DLD1 (cell line): ENCODE measurements around the gene ZNF71.

Source experiments
- in situ Hi-C: cut with HindIII; loops from 2 replicates; pipeline ENCODE4 v1.10.0; 2017; ENCODE audit warnings: low sequenced_read_pairs

Gene ZNF71

GRCh38 chr19:56594783-56595547, at the start of gene ZNF71:
Gene ZNF71 (plus strand): TSS chr19:56595302. CDS start chr19:56601559, 6,257 bp downstream.
- in situ Hi-C loops: no loop called here

GRCh38 chr19:56547535-56547934, 47.6 kb upstream of the ZNF71 start:
- in situ Hi-C loops: no loop called here

GRCh38 chr19:56554272-56554869, 40.7 kb upstream of the ZNF71 start:
- in situ Hi-C loops: no loop called here

DNA sequence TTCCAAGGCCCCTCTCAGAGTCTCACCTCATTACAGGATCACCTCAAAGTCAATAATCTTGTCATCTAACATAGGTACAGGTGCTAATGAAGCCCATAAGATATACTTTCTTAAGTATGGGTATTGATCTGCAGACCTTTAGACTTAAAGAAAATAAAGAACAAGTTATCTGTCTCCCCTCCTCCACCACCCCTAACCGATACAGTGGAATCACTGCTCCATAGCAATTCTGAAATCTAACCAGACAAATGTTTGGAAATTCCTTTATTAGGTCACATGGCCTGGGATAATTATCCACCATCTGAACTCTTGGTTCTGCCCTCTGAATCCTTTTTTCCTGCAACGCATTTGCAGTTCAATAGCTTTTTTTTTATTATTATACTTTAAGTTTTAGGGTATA, 32.3 kb upstream of the ZNF71 start:
- in situ Hi-C loops: no loop called here

- in situ Hi-C loops: no loop called here
Observed at GRCh38 chr19:56566904-56567273, 28.2 kb upstream of the ZNF71 start.

DNA sequence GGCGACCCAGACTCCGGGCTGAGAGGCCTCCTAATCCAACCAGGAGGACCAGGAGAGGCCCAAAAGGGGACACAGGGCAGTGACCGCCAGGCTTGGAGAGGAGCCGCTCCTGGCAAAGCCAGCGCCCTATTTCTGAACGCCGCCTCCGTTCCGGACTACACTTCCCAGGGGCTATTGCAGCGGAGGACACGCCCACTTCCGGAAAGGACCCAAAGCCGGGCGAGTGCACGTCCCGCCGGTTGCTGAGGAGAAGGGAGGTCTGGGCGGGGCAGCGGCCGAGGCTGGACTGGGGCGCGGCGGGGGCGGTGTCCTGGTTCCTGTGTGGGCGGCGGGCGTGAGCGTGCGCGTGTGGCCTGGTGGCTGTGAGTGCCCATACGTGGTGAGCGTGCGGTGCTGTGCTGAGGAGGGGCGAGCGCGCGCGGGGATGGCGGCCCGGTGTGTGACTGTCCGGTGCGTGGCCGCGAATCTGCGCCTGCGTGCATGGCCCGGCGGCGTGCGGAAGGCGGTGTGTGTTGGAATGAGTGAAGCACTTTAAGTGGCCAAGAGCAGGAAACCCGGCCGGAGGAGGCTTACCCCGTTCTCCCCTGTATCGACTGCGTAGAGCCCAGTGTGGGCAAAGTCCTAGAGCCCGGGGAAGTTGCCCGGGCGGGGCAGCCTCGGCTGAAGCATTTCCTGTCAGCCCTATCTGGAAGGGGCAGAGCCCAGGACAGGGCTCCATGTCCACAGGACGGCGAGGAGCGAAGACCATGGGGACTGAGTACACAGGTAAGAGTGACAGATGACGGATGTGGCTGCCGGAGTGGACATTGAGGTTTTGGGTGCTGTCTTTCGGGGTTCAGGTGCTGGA, 27.6 kb upstream of the ZNF71 start, which contains the start of gene ZNF470:
TSS of gene ZNF470 (plus strand) at position 195 of the 847 bp plus-strand sequence. CDS start 2,844 bp downstream, outside the sequence.
- in situ Hi-C loops: no loop called here

- in situ Hi-C loops: no loop called here
Observed at GRCh38 chr19:56572589-56572988, 22.5 kb upstream of the ZNF71 start.

DNA sequence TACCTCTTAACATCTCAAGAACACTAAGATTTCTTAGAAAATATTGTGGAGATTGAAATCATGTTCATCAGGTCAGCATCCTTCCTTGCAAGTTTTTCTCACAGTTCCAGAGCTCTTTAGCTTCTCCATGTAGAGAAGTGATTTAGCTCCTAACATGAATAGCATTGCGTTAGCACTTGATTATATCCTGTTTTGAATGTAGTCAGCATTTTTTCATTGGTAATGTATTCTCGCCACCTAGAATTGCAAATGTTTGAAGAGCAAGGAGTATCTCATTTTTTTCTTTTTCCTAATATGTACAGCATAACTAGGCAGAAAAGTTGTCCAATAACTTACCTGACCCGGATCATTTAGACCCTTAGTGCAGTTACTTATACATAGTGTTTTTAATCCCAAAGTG, 21.2 kb upstream of the ZNF71 start:
- in situ Hi-C loops: no loop called here

GRCh38 chr19:56577719-56578602, 17.1 kb upstream of the ZNF71 start:
- in situ Hi-C loops: no loop called here

GRCh38 chr19:56594446-56594782, 688 bp upstream of the ZNF71 start:
- in situ Hi-C loops: no loop called here

- in situ Hi-C loops: no loop called here
Observed at GRCh38 chr19:56595548-56595899, 422 bp downstream of the ZNF71 start.

- in situ Hi-C loops: no loop called here
Observed at GRCh38 chr19:56596676-56597075, 1.6 kb downstream of the ZNF71 start.

GRCh38 chr19:56597696-56598095, 2.6 kb downstream of the ZNF71 start:
- in situ Hi-C loops: no loop called here

DNA sequence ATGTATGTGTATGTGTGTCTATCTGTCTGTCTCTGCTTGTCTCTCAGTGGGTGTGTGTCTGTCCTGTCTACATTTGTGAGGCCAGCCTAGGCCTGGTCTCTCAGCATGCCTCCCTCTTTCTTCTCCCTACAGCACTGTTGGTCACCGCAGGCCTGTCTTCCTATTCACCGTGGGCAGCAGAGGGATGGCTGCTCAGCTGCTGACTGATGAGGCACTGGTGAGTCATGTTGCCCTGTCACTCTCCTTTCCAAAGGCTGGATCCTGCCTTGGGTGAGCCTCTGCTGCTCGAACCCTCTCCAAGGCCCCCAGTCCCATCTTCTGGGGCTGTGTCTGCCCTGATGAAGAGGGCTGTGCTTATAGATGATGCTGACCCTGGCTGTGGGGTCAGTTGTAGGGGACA, 6.3 kb downstream of the ZNF71 start:
- in situ Hi-C loops: no loop called here

DNA sequence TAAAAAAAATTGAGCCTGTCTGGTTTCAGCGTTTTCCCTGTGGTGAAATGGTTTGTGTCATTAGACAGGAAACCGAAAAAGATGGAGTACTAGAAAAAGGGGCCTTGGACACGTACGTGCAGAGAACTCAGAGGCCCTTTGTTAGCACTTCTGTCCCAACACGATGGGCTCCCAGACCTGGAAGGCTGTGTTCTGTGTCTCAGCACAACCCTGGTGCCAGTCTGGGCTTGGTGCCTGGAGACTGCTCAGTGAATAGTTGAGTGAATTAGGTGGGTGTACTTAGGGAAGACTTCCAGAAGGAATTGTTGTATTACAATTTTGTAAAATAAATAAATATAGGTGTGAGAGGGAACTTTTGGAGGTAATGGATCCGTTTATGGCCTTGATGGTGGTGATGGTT, 8.7 kb downstream of the ZNF71 start:
- in situ Hi-C loops: no loop called here

- in situ Hi-C loops: no loop called here
Observed at GRCh38 chr19:56608274-56608964, 13.3 kb downstream of the ZNF71 start.

DNA sequence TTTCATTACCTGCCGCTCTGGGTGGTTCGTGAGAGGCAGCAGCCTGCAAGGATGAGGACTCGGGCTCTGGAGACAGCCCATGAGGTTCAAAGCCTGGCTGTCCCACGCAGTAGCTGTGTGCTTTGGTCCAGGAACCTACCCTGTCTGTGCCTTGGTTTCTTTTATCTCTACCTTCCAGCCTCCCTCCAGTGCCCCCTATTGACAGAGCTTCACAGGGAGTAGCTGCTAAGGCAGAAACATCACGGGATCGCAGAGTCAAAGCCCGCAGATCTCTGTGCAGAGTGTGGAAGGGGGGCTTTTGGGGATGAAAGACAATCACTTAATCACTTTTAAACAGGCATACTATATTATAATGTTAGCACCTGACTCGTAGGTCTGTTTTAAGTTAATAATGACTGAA, 16.2 kb downstream of the ZNF71 start:
- in situ Hi-C loops: no loop called here

- in situ Hi-C loops: no loop called here
Observed at GRCh38 chr19:56612737-56613136, 17.6 kb downstream of the ZNF71 start.

GRCh38 chr19:56613639-56614038, 18.5 kb downstream of the ZNF71 start:
- in situ Hi-C loops: no loop called here

GRCh38 chr19:56617531-56617930, 22.4 kb downstream of the ZNF71 start:
- in situ Hi-C loops: no loop called here
